ENCODE results near the gene TMEM126B. TPM values are rescaled to one million over a fixed set of nuclear protein-coding genes. Genes with fewer than 3 reads are reported as not detected.

Gene TMEM126B
- total and polyA plus RNA-seq, 10 of the 15 experiments (the other 5 are each of a cell fraction or from before 2014, with no cell fraction given), result 36.9 to 117 (median 70.3) TPM

DNA sequence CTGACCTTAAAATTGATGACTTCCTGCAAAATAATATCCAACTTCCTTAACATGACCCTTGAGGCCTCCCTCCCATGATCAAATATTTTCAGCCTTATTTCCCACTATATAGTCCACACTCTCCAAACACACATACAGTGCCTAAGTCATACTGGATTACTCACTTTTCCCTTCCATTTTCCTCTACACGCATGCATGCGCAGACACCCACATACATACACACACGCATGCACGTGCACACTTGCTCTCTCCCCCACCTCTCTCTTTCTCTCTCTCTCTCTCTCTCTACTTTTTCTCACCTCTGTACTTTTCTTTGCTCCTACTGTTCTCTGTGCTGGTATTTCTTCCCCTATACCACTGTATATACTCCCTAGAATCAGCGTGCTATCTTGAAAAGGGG lies 29.3 kb upstream of the TMEM126B start:
- ChIA-PET POLR2A (no interaction called here), SMC1A (ENCODE audit: uncharacterized antibody, unreplicated experiment) (no interaction called here), CTCF (interaction anchor here (1.4 kb wide), 1 partner anchor 94 kb away, joined by 3 read pairs; no protein-coding TSS in a partner anchor), RAD21 (ENCODE audit: unreplicated experiment) (no interaction called here)
- H3K36me3 ChIP-seq (ENCODE audit: control insufficient read depth in 2 of 2, insufficient read depth in 2 of 2, low read length in 1 of 2), result no peaks in the 10 kb centered on the region
- H3K27ac ChIP-seq (ENCODE audit: control insufficient read depth, insufficient read depth), result no peak overlapping the region
- intact Hi-C loops (cut with micrococcal nuclease; ENCODE audit: unreplicated experiment) (loop anchor here (5.0 to 10.0 kb wide), 3 partner anchors 228 to 816 kb away; no protein-coding TSS in a partner anchor), in situ Hi-C loops (cut with MboI) (loop anchor here (10.0 to 25.0 kb wide), 2 partner anchors 226 to 1213 kb away; partner anchors contain the start of gene PRSS23)
- FAIRE-seq (no peak), DNase-seq (ENCODE audit: low read depth, low spot score) (no peak), ATAC-seq (no peak)
- H3K79me2 ChIP-seq (ENCODE audit: control insufficient read depth, insufficient read depth, low read length), result no peaks in the 10 kb centered on the region
- no peak overlapping the region for H3K4me3 ChIP-seq
- no peaks in the 10 kb centered on the region for H3K4me1 ChIP-seq (ENCODE audit: control insufficient read depth, insufficient read depth, low read length)
- H3K27me3 ChIP-seq (replicated peaks in 1 of 2; ENCODE audit: control insufficient read depth in 2 of 2, insufficient read depth in 2 of 2, low read length in 1 of 2), result no peaks in the 10 kb centered on the region
- WGBS (ENCODE audit: insufficient coverage, insufficient replicate concordance, low lambda C conversion rate, missing lambda C conversion rate), result 70% methylated on average over 5 of the region's 5 CpGs
- no peak overlapping the region for H2AFZ ChIP-seq (ENCODE audit: control insufficient read depth, low read depth, low read length)
- no peaks in the 10 kb centered on the region for H4K20me1 ChIP-seq (ENCODE audit: control insufficient read depth, insufficient read depth)
- BruUV-seq (replicated peaks), result no TSS peak
- H3K4me2 ChIP-seq (ENCODE audit: control insufficient read depth, insufficient read depth), result no peak overlapping the region
- no peak overlapping the region for H3K9ac ChIP-seq (ENCODE audit: control insufficient read depth, insufficient read depth, low read length)
- H3K9me3 ChIP-seq (replicated peaks; ENCODE audit: control insufficient read depth, insufficient read depth, low read length), result no peaks in the 10 kb centered on the region
- TF ChIP-seq, protein P1, sequence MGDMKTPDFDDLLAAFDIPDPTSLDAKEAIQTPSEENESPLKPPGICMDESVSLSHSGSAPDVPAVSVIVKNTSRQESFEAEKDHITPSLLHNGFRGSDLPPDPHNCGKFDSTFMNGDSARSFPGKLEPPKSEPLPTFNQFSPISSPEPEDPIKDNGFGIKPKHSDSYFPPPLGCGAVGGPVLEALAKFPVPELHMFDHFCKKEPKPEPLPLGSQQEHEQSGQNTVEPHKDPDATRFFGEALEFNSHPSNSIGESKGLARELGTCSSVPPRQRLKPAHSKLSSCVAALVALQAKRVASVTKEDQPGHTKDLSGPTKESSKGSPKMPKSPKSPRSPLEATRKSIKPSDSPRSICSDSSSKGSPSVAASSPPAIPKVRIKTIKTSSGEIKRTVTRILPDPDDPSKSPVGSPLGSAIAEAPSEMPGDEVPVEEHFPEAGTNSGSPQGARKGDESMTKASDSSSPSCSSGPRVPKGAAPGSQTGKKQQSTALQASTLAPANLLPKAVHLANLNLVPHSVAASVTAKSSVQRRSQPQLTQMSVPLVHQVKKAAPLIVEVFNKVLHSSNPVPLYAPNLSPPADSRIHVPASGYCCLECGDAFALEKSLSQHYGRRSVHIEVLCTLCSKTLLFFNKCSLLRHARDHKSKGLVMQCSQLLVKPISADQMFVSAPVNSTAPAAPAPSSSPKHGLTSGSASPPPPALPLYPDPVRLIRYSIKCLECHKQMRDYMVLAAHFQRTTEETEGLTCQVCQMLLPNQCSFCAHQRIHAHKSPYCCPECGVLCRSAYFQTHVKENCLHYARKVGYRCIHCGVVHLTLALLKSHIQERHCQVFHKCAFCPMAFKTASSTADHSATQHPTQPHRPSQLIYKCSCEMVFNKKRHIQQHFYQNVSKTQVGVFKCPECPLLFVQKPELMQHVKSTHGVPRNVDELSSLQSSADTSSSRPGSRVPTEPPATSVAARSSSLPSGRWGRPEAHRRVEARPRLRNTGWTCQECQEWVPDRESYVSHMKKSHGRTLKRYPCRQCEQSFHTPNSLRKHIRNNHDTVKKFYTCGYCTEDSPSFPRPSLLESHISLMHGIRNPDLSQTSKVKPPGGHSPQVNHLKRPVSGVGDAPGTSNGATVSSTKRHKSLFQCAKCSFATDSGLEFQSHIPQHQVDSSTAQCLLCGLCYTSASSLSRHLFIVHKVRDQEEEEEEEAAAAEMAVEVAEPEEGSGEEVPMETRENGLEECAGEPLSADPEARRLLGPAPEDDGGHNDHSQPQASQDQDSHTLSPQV (IDR thresholded peaks at IDR 0.05), result no peak
- no peak for TF ChIP-seq CBX3 (IDR thresholded peaks at IDR 0.05; ENCODE audit: borderline replicate concordance, low read depth)
- TF ChIP-seq, protein P2, sequence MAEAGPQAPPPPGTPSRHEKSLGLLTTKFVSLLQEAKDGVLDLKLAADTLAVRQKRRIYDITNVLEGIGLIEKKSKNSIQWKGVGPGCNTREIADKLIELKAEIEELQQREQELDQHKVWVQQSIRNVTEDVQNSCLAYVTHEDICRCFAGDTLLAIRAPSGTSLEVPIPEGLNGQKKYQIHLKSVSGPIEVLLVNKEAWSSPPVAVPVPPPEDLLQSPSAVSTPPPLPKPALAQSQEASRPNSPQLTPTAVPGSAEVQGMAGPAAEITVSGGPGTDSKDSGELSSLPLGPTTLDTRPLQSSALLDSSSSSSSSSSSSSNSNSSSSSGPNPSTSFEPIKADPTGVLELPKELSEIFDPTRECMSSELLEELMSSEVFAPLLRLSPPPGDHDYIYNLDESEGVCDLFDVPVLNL (IDR thresholded peaks at IDR 0.05; ENCODE audit: low read depth, low read length), result no peak
- no peak for TF ChIP-seq HDGF (IDR thresholded peaks at IDR 0.05)
- TF ChIP-seq ZSCAN29 (IDR thresholded peaks at IDR 0.05), result no peak
- TF ChIP-seq SUZ12 (IDR thresholded peaks at IDR 0.05; ENCODE audit: unreplicated experiment), result no peak
- TF ChIP-seq, protein P3, sequence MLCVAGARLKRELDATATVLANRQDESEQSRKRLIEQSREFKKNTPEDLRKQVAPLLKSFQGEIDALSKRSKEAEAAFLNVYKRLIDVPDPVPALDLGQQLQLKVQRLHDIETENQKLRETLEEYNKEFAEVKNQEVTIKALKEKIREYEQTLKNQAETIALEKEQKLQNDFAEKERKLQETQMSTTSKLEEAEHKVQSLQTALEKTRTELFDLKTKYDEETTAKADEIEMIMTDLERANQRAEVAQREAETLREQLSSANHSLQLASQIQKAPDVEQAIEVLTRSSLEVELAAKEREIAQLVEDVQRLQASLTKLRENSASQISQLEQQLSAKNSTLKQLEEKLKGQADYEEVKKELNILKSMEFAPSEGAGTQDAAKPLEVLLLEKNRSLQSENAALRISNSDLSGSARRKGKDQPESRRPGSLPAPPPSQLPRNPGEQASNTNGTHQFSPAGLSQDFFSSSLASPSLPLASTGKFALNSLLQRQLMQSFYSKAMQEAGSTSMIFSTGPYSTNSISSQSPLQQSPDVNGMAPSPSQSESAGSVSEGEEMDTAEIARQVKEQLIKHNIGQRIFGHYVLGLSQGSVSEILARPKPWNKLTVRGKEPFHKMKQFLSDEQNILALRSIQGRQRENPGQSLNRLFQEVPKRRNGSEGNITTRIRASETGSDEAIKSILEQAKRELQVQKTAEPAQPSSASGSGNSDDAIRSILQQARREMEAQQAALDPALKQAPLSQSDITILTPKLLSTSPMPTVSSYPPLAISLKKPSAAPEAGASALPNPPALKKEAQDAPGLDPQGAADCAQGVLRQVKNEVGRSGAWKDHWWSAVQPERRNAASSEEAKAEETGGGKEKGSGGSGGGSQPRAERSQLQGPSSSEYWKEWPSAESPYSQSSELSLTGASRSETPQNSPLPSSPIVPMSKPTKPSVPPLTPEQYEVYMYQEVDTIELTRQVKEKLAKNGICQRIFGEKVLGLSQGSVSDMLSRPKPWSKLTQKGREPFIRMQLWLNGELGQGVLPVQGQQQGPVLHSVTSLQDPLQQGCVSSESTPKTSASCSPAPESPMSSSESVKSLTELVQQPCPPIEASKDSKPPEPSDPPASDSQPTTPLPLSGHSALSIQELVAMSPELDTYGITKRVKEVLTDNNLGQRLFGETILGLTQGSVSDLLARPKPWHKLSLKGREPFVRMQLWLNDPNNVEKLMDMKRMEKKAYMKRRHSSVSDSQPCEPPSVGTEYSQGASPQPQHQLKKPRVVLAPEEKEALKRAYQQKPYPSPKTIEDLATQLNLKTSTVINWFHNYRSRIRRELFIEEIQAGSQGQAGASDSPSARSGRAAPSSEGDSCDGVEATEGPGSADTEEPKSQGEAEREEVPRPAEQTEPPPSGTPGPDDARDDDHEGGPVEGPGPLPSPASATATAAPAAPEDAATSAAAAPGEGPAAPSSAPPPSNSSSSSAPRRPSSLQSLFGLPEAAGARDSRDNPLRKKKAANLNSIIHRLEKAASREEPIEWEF (IDR thresholded peaks at IDR 0.05; ENCODE audit: insufficient replicate concordance, low read depth, low read length), result no peak
- no peak for TF ChIP-seq POU2F2 (IDR thresholded peaks at IDR 0.05; ENCODE audit: borderline replicate concordance, low read depth, low read length)
- TF ChIP-seq EED (IDR thresholded peaks at IDR 0.05; ENCODE audit: low read depth), result no peak
- no peak for TF ChIP-seq CEBPB (IDR thresholded peaks at IDR 0.05; ENCODE audit: borderline replicate concordance in 1 of 2, low read depth in 2 of 2, low read length in 2 of 2)
- no peak for TF ChIP-seq POLR2AphosphoS2 (IDR thresholded peaks at IDR 0.05; ENCODE audit: low read depth, low read length)
- TF ChIP-seq, protein P4, sequence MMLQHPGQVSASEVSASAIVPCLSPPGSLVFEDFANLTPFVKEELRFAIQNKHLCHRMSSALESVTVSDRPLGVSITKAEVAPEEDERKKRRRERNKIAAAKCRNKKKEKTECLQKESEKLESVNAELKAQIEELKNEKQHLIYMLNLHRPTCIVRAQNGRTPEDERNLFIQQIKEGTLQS (IDR thresholded peaks at IDR 0.05; ENCODE audit: borderline replicate concordance, extremely low read depth, low read depth, low read length), result no peak
- TF ChIP-seq NFYB (IDR thresholded peaks at IDR 0.05; ENCODE audit: insufficient read depth, low read depth, low read length), result no peak

Measured in GM12878 (cell line).